ENCODE results near the gene ZNF618. TPM values are rescaled to one million over a fixed set of nuclear protein-coding genes. Genes with fewer than 3 reads are reported as not detected.

ZNF618 gene
- total RNA-seq, 1 experiment from 2014 or later, result 22.0 TPM

- H3K9me3 Mint-ChIP-seq, result no peaks in the 10 kb centered on the region
- no peaks in the 10 kb centered on the region for H3K36me3 Mint-ChIP-seq
- no peak overlapping the region for H3K27ac Mint-ChIP-seq
- ChIA-PET CTCF (interaction anchor here (1.8 to 7.4 kb wide), 3 partner anchors 10 to 197 kb away, joined by 8 to 101 read pairs (median 10); no protein-coding TSS in a partner anchor), POLR2A (interaction anchor here (0.7 kb wide), 1 partner anchor 177 kb away, joined by 3 read pairs; no protein-coding TSS in a partner anchor)
- DNase-seq (ENCODE audit: low spot score) (no peak), ATAC-seq (no peak)
- H3K4me1 Mint-ChIP-seq, result peaks cover 5% of the 10 kb centered on the region
- peaks cover 35% of the 10 kb centered on the region for H3K27me3 Mint-ChIP-seq (ENCODE audit: low read depth)
- TF ChIP-seq ARID4B (CRISPR knock-in tag; IDR thresholded peaks at IDR 0.05; ENCODE audit: borderline replicate concordance) (no peak), GABPB1 (CRISPR knock-in tag; IDR thresholded peaks at IDR 0.05) (no peak), NFE2L1 (CRISPR knock-in tag; IDR thresholded peaks at IDR 0.05) (no peak), ATF6 (CRISPR knock-in tag; IDR thresholded peaks at IDR 0.05) (no peak), CREB1 (CRISPR knock-in tag; IDR thresholded peaks at IDR 0.05) (no peak), FOXP1 (CRISPR knock-in tag; IDR thresholded peaks at IDR 0.05; ENCODE audit: borderline replicate concordance) (no peak), ZNF416 (CRISPR knock-in tag; IDR thresholded peaks at IDR 0.05) (no peak), ZNF121 (CRISPR knock-in tag; IDR thresholded peaks at IDR 0.05) (no peak), KAT7 (CRISPR knock-in tag; IDR thresholded peaks at IDR 0.05; ENCODE audit: borderline replicate concordance) (no peak), EMX1 (CRISPR knock-in tag; IDR thresholded peaks at IDR 0.05) (no peak), AFF4 (CRISPR knock-in tag; IDR thresholded peaks at IDR 0.05; ENCODE audit: borderline replicate concordance) (no peak), ZNF317 (CRISPR knock-in tag; IDR thresholded peaks at IDR 0.05; ENCODE audit: borderline replicate concordance, low read depth) (no peak), HMGXB4 (CRISPR knock-in tag; IDR thresholded peaks at IDR 0.05) (no peak), TCF7 (CRISPR knock-in tag; IDR thresholded peaks at IDR 0.05; ENCODE audit: low read depth) (no peak), MLX (CRISPR knock-in tag; IDR thresholded peaks at IDR 0.05) (no peak), ZNF532 (CRISPR knock-in tag; IDR thresholded peaks at IDR 0.05; ENCODE audit: borderline replicate concordance) (no peak)
- H3K4me3 Mint-ChIP-seq, result no peak overlapping the region
These were observed 217.8 kb downstream of the ZNF618 start for GRCh38 chr9:114093761-114094505.
